Measurements from ENCODE around the gene AURKAIP1. TPM values are rescaled to one million over a fixed set of nuclear protein-coding genes. Genes with fewer than 3 reads are reported as not detected.
A peak's percentile ranks its signal among the peaks of the same experiment; 100 is the strongest.

Gene AURKAIP1
- polyA plus RNA-seq, 1 donor (not counting 4 experiments of a cell fraction or from before 2014, with no cell fraction given) = 86.9 TPM

DNA sequence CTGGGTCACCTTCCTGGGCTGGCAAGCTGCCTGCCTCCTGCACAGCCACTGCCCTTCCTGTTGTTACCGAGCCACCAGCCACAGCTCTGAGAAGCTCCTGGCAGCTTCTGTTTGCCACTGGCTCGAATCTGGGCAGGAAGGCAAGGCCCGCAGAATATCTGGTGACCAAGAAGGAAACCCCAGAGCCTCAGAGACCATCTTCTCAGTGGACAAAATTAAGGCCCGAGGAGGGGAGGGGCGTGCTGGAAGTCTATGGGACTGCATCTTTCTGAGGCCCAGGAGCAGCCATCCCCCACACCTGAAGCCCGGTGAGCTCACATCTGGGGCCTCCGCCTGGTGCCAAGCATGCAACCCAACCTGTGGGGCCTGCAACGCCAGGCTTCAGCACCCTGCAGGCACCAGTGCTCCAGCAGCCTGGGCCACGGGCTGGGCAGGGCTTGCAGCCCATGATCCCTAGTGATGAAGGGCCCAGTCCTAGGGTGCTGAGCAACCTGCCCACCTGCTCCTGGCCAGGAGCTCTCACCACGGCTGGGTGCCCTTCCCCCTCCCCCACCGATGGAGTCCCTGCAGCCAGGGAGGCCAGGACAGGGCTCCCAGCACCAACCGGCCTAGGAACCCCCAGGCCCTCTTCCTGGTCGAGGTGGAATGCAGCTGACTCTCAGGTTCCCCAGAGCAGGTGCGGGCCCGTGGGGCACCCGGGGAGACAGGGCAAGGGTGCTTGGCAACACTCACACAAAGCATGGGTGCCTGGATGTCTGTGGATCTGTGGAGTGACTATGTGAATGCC, 49.5 kb downstream of the AURKAIP1 start:
- Histone ChIP-seq H3K79me2 (ENCODE audit: control insufficient read depth, insufficient read depth, low read length) (peaks cover 62% of the 10 kb centered on the region), H3K27ac (ENCODE audit: control insufficient read depth, insufficient read depth, low read length) (peak overlapping the region; percentile 76), H3K36me3 (ENCODE audit: control insufficient read depth in 2 of 2, extremely low read depth in 1 of 2, insufficient read depth in 2 of 2, low read length in 2 of 2) (peaks cover 10 to 16% of the 10 kb centered on the region in 2 experiments), H3K4me3 (ENCODE audit: control insufficient read depth in 2 of 3, extremely low read depth in 1 of 3, insufficient read depth in 2 of 3, low read depth in 1 of 3, low read length in 3 of 3) (peak overlapping the region; percentile 71 to 100 (median 86)), H2AFZ (ENCODE audit: control insufficient read depth, low read length) (no peak overlapping the region), H3K9me1 (ENCODE audit: control insufficient read depth, extremely low read depth, insufficient read depth, low read length) (no peaks in the 10 kb centered on the region), H3K9me3 (ENCODE audit: control insufficient read depth, low read depth, low read length) (peaks cover 4% of the 10 kb centered on the region), H3K4me1 (ENCODE audit: control insufficient read depth, extremely low read depth, insufficient read depth, low read length) (peaks cover 18% of the 10 kb centered on the region), H4K20me1 (ENCODE audit: control insufficient read depth, extremely low read depth, insufficient read depth, low read length) (no peaks in the 10 kb centered on the region), H3K27me3 (ENCODE audit: control insufficient read depth, extremely low read depth, insufficient read depth, low read length) (no peaks in the 10 kb centered on the region), H3K4me2 (ENCODE audit: control insufficient read depth, extremely low read depth, insufficient read depth, low read depth, low read length) (peak overlapping the region; percentile 96), H3K9ac (ENCODE audit: control insufficient read depth, extremely low read depth, insufficient read depth, low read length) (peak overlapping the region; percentile 80)
- FAIRE-seq = no peak
- dilution Hi-C loops (cut with MboI; ENCODE audit: extremely low pct_ligation_motif_present, low sequenced_read_pairs) = no loop called here
- TF ChIP-seq, protein P1, sequence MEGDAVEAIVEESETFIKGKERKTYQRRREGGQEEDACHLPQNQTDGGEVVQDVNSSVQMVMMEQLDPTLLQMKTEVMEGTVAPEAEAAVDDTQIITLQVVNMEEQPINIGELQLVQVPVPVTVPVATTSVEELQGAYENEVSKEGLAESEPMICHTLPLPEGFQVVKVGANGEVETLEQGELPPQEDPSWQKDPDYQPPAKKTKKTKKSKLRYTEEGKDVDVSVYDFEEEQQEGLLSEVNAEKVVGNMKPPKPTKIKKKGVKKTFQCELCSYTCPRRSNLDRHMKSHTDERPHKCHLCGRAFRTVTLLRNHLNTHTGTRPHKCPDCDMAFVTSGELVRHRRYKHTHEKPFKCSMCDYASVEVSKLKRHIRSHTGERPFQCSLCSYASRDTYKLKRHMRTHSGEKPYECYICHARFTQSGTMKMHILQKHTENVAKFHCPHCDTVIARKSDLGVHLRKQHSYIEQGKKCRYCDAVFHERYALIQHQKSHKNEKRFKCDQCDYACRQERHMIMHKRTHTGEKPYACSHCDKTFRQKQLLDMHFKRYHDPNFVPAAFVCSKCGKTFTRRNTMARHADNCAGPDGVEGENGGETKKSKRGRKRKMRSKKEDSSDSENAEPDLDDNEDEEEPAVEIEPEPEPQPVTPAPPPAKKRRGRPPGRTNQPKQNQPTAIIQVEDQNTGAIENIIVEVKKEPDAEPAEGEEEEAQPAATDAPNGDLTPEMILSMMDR (optimal IDR thresholded peaks at IDR 0.05 in 1 of 3, IDR thresholded peaks at IDR 0.05 in 1 of 3, conservative IDR thresholded peaks at IDR 0.05 in 1 of 3; ENCODE audit: extremely low read depth in 1 of 3, insufficient read depth in 2 of 3, low read length in 3 of 3) = no peak
- TF ChIP-seq EZH2 (IDR thresholded peaks at IDR 0.05; ENCODE audit: low read length) = no peak
- no peak for DNase-seq (ENCODE audit: low read depth, low spot score)

DNA sequence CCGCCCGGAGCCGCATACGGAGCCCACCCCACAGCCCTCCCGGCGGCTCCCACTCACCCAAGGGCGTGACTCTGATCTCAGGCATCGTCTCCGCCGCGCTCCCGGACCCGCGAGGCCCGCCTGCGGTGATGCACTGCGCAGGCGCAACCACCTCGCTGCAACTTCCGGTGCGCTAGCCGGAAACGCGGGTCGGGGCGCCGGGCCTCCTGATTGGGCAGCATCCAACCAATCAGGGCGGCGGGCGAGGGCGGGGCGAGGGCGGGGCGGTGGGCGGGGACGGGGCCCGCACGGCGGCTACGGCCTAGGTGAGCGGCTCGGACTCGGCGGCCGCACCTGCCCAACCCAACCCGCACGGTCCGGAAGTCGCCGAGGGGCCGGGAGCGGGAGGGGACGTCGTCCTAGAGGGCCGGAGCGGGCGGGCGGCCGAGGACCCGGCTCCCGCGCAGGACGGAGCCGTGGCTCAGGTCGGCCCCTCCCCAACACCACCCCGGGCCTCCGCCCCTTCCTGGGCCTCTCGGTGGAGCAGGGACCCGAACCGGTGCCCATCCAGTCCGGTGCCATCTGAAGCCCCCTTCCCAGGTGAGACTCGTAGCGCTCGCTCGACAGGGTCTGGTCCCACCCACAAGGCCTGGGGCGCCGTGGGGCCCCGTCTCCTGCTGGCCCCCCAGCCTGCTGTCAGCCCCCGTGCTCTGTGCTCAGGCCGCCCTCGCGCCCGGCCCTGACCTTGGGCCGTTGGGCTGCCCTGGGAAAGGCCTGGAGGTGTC, 50.3 kb downstream of the AURKAIP1 start, which contains the start of the genes CPTP and INTS11:
CPTP (plus strand) TSS at position 279 of the 764 bp plus-strand sequence. CDS start 2,109 bp downstream, outside the sequence.
INTS11 (minus strand) TSS at position 137 of the 764 bp plus-strand sequence; CDS start at position 85, 52 bp downstream.
- peak within 1 kb of the TSS; percentile 88 for H3K9ac ChIP-seq (ENCODE audit: control insufficient read depth, extremely low read depth, insufficient read depth, low read length)
- dilution Hi-C loops (cut with MboI; ENCODE audit: extremely low pct_ligation_motif_present, low sequenced_read_pairs) = no loop called here
- H3K4me2 ChIP-seq (ENCODE audit: control insufficient read depth, extremely low read depth, insufficient read depth, low read depth, low read length) = peak within 1 kb of the TSS; percentile 96
- peaks cover 70% of the 10 kb centered on the region for H3K79me2 ChIP-seq (ENCODE audit: control insufficient read depth, insufficient read depth, low read length)
- TF ChIP-seq, protein P1 (optimal IDR thresholded peaks at IDR 0.05 in 1 of 3, IDR thresholded peaks at IDR 0.05 in 1 of 3, conservative IDR thresholded peaks at IDR 0.05 in 1 of 3; ENCODE audit: extremely low read depth in 1 of 3, insufficient read depth in 2 of 3, low read length in 3 of 3) = no peak
- TF ChIP-seq EZH2 (IDR thresholded peaks at IDR 0.05; ENCODE audit: low read length) = no peak
- peak; percentile 64 for DNase-seq (ENCODE audit: low read depth, low spot score)
- peak within 1 kb of the TSS; percentile 77 to 100 (median 86) for H3K4me3 ChIP-seq (ENCODE audit: control insufficient read depth in 2 of 3, extremely low read depth in 1 of 3, insufficient read depth in 2 of 3, low read depth in 1 of 3, low read length in 3 of 3)
- peak within 1 kb of the TSS; percentile 15 for H2AFZ ChIP-seq (ENCODE audit: control insufficient read depth, low read length)
- H3K9me3 ChIP-seq (ENCODE audit: control insufficient read depth, low read depth, low read length) = no peaks in the 10 kb centered on the region
- H3K4me1 ChIP-seq (ENCODE audit: control insufficient read depth, extremely low read depth, insufficient read depth, low read length) = peaks cover 18% of the 10 kb centered on the region
- H3K36me3 ChIP-seq (ENCODE audit: control insufficient read depth in 2 of 2, extremely low read depth in 1 of 2, insufficient read depth in 2 of 2, low read length in 2 of 2) = peaks cover 18% of the 10 kb centered on the region in 2 experiments
- no peaks in the 10 kb centered on the region for H3K9me1 ChIP-seq (ENCODE audit: control insufficient read depth, extremely low read depth, insufficient read depth, low read length)
- no peak for FAIRE-seq
- H4K20me1 ChIP-seq (ENCODE audit: control insufficient read depth, extremely low read depth, insufficient read depth, low read length) = peaks cover 5% of the 10 kb centered on the region
- no peaks in the 10 kb centered on the region for H3K27me3 ChIP-seq (ENCODE audit: control insufficient read depth, extremely low read depth, insufficient read depth, low read length)
- peak within 1 kb of the TSS; percentile 76 for H3K27ac ChIP-seq (ENCODE audit: control insufficient read depth, insufficient read depth, low read length)

Data from keratinocyte (primary cell).